ENCODE measurements around the gene PEX12.
"Not testable (repeated sequence)": the region's sequence is repeated elsewhere in the genome, so short reads cannot be mapped to it uniquely, and the experiment has no call there.

PEX12 gene

GRCh38 chr17:35577830-35578196, 558 bp downstream of the PEX12 start:
- no peak for DNase-seq

- no peak for DNase-seq
Measured at GRCh38 chr17:35575759-35576158, 2.6 kb downstream of the PEX12 start.

- no peak for DNase-seq
Measured at GRCh38 chr17:35569405-35569804, 9.0 kb downstream of the PEX12 start.

GRCh38 chr17:35568561-35568960, 9.8 kb downstream of the PEX12 start:
- DNase-seq = no peak

DNA sequence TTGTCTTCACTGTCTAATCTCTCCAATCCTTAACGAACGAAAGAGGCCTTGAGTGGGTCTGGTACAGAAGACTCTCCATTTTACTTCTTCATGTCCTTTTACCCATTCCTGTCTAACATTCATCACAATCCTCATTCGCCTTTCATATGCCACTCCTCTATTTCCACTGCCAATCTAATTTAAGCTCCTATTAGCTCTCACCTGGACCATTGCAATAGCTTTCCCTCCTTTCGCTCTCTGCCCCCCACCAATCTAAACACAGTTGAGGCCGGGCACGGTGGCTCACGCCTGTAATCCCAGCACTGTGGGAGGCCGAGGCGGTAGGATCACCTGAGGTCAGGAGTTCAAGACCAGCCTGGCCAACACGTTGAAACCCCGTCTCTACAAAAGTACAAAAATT, 11.4 kb downstream of the PEX12 start:
- DNase-seq = no peak

- not testable (repeated sequence) for DNase-seq
Measured at GRCh38 chr17:35563181-35563580, 15.2 kb downstream of the PEX12 start.

GRCh38 chr17:35560703-35561102, 17.7 kb downstream of the PEX12 start, which contains the start of gene SLFN14:
Gene SLFN14 (minus strand): TSS chr17:35560819. CDS start chr17:35558062, 2,757 bp downstream.
- no peak for DNase-seq

- DNase-seq = no peak
Measured at GRCh38 chr17:35559495-35560210, 18.7 kb downstream of the PEX12 start.

- DNase-seq = no peak
Measured at GRCh38 chr17:35557353-35557752, 21.0 kb downstream of the PEX12 start.

- DNase-seq = no peak
Measured at GRCh38 chr17:35555691-35556090, 22.7 kb downstream of the PEX12 start.

DNA sequence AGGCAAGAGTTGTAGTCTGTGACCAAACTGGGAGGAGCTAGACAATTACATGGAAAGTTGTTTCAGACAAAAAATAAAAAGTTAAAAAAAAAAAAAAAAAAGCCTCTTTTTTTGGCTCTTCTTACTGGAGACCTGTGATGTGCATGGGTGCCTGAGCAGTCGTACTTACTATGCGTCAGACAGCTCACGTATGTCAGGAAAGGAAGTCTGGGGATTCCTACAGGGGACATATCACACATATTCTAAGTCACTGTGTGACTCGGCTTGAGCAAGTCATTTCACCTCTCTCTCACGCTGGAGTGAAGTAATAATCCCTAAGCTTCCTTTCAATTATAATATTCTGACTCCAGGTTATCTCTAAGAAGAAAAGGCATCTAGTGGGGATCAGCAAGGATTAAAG, 23.7 kb downstream of the PEX12 start:
- DNase-seq = no peak

DNA sequence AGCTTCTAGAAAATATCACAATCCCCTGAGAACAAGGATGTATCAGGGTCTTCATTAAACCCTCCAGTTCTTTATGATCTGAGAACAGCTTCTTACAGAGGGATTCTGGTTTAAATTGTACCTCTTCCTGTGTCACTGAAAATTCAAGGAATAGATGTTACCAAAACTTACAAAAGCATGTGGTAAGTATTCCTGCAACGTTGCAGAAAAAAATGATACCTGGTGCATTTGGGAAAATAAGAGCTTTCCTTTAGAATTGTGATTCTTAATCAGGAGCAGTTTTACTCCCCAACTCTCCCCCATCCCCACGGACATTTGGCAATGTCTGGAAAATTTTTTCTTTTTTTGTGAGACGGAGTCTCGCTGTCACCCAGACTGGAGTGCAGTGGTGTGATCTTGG, 25.1 kb downstream of the PEX12 start:
- no peak for DNase-seq

GRCh38 chr17:35548978-35549377, 29.4 kb downstream of the PEX12 start:
- no peak for DNase-seq

DNA sequence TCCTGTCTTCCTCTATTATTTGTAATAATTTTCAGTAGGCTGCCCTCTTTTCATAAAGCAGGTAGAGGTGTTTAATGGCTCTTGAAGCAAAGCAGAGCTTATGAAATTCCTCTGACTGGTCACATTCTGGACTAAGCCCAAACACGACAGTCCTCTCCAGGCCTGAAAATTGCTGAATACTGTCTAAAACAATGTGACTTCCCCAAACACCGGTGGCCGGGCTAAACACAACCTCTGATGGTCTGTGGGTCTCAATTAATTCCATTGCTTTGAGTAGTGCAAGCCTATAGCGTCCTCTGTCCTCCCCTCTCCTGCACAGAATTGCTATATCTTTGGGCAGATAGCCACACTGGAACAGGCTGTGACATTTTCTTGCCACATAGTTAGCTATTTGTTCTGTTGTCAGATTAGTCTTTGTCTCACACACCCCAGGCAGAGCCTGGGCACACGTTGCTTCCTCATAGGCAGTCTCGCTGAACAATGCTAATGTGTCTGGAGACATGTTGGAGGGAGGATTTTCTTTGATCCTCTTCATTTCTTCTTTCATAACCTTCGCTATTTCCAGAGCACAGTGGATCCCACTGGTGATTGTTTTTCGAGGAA, 30.1 kb downstream of the PEX12 start:
- no peak for DNase-seq

DNA sequence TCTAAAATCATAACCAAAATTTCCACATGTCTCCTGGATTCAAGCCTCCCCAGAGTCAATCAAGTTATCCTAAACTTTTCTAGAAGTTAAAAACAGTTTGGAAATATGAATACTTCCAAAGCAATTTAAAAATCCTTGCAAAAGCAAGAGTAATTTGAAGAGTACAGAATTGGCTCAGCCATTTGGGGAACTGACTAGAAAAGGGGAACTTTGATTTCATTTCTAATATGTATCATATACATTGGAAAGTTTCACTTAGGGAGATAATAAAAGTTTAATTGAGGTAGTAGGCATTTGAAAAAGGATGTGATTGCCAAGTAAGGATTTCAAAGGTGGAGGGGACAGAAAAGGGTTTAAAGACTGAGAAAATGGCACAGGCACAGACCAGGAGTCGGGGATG, 31.9 kb downstream of the PEX12 start:
- DNase-seq = no peak

DNA sequence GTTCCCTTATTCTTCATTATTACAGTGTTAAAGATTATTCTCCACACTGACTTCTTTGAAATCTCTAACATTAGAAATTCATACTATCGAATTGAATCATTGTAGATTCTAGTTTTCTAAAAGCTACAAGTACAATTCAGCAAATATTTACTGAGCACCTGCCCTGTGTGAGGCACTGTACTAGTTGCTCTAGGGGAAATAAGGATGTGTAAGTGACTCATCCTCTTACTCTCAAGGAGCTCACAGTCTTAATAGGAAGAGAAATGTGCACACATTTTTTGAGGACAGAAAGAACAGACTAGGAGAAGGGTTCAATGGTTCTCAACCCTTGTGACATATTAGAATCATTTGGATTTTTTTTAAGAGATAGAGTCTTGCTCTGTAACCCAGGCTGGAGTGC, 33.2 kb downstream of the PEX12 start:
- no peak for DNase-seq

DNA sequence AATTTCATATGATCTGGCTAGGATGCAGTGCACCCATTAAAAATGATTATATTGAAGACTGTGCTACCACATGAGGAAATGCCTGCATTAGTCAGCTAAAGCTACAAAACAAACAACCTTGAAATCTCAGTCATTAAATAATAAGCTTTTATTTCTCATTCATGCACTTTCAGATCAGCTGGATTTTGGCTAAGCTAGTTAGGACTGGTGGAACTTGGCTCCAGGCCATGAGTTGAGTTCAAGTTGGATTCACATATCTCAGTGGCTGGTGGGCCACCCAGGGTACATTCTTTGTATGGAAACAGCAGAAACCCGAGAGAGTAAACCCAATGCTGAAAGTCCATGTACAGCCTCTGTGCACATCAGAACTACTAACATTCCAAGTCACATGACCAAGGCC, 34.5 kb downstream of the PEX12 start:
- DNase-seq = no peak

DNA sequence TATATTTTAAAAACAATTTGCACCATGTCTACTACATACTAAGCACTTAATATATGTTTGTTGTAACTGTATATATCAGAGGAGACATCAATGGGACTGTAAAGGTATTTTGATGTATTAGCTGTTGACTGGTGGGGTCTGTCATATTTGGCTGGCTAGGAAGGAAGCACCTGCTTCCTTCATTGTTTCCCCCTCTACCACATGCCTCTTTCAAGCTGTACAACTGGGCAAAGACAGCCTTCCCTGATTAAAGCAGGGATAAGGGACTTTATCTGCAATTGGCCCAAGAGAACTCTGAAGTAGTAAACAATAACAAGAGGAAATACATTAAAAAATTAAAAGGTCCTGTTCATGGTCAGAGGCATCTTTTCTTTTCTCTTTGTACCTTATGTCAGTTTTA, 35.4 kb downstream of the PEX12 start:
- no peak for DNase-seq

- no peak for DNase-seq
Measured at GRCh38 chr17:35541434-35541833, 36.9 kb downstream of the PEX12 start.

- no peak for DNase-seq
Measured at GRCh38 chr17:35540589-35541404, 37.6 kb downstream of the PEX12 start.

DNA sequence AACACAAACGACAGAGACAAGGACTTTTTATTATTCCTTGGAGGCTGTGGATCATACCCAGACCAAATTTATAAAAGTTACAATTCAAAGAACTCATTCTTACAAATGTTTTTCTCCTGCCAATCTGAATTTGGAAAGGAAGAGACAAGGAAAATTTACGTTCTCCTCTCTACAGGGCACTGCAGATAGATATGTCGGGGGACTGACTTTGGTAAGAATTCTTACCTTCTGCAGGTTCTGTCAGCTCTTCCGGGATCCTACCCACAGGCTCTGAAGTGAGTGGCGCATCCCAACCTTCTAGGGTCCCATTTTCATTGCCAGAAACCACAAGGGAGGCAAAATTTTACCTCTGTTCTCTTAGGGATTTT, 38.7 kb downstream of the PEX12 start:
- no peak for DNase-seq

DNA sequence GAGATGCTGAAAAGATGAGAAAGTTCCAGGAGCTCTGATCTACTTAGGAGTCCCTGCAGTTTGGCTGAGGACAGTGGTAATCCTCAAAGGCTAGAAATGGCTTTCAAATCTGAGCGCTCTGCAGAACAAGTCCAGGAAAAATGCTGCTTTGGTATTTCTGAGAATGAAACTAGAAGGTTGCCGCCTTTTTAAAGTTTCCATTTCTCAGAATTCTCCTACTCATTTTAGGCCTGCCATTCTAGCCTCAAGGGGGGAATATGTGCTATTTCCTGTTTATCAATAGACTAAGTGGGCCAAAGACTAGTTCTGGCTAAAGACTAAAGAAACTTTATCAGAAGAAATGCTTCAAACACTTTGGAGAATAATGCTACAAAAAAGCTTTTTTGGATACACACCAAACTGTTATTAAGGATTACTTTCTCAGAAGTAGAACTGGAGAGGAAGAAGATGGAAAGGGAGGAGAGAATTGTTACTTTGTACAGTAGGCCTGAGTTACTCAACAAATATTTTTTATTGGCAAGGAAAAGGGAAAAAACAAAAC, 40.7 kb downstream of the PEX12 start, which contains the start of gene SLFN12L:
SLFN12L (minus strand) TSS at position 78 of the 541 bp plus-strand sequence. CDS start 15,314 bp downstream, outside the sequence.
- no peak for DNase-seq

GRCh38 chr17:35536664-35537171, 41.7 kb downstream of the PEX12 start:
- DNase-seq = no peak
